IMR-90 (cell line): ENCODE measurements around the gene SUPT3H. TPM values are rescaled to one million over a fixed set of nuclear protein-coding genes. Genes with fewer than 3 reads are reported as not detected.

Experiments
- ATAC-seq: fragments of 200-7000 bp; cut with Tn5 transposase; 2 replicates; pipeline ENCODE4 v1.9.1; 2020; ENCODE audit warnings: low read depth, mild to moderate bottlenecking, moderate library complexity
- BruUV-seq: library from RNA; stranded (reverse); fragments of 400-500 nt; replicated peaks from 2 replicates; lab custom pipeline; 2021; lab: Mats Ljungman, UMichigan
- CTCF ChIA-PET: fragments of 300-600 bp; formaldehyde crosslinking; extraction: SDS; loops from one replicate; lab custom pipeline; 2021; ENCODE audit warnings: antibody characterized with exemption; lab: Yijun Ruan, JAX
- POLR2A ChIA-PET: fragments of 300-600 bp; sonication (Branson Sonifier 250); formaldehyde crosslinking; loops from one replicate; lab custom pipeline; 2022; ENCODE audit warnings: antibody characterized with exemption; ENCODE audit not compliant: unreplicated experiment; lab: Charles Lee
- DNase-seq: peaks from one replicate; pipeline ENCODE4 v3.0.0; 2013
- H2AFZ ChIP-seq: replicated peaks from 2 replicates; pipeline ENCODE3; 2013; ENCODE audit warnings: low read length, mild to moderate bottlenecking; ENCODE audit not compliant: poor library complexity
- H2AK5ac ChIP-seq: 2 replicates; pipeline ENCODE4 v1.6.1; 2013; ENCODE audit warnings: low read depth, low read length, inconsistent platforms
- H2AK9ac ChIP-seq: replicated peaks from 2 replicates; pipeline ENCODE3; 2013; ENCODE audit warnings: mild to moderate bottlenecking, low read depth, low read length, moderate library complexity; ENCODE audit not compliant: poor library complexity
- H2BK120ac ChIP-seq: 2 replicates; pipeline ENCODE4 v1.6.1; 2013; ENCODE audit warnings: low read depth, low read length, inconsistent platforms
- H2BK15ac ChIP-seq: 3 replicates; pipeline ENCODE4 v1.6.1; 2013; ENCODE audit warnings: low read depth, low read length, inconsistent platforms
- H2BK20ac ChIP-seq: 2 replicates; pipeline ENCODE4 v1.6.1; 2013; ENCODE audit warnings: low read depth, mild to moderate bottlenecking, inconsistent platforms, low read length, moderate library complexity
- H2BK5ac ChIP-seq: 2 replicates; pipeline ENCODE4 v1.6.1; 2013; ENCODE audit warnings: mild to moderate bottlenecking, low read depth, low read length, inconsistent platforms; ENCODE audit not compliant: poor library complexity, severe bottlenecking
- H3K14ac ChIP-seq: replicated peaks from 2 replicates; pipeline ENCODE4 v1.6.1; 2013; ENCODE audit warnings: low read depth, low read length, inconsistent platforms
- H3K18ac ChIP-seq: 2 replicates; pipeline ENCODE4 v1.6.1; 2013; ENCODE audit warnings: low read depth, low read length, control low read depth
- H3K23ac ChIP-seq: 2 replicates; pipeline ENCODE4 v1.6.1; 2013; ENCODE audit warnings: low read depth, low read length, inconsistent platforms
- H3K27ac ChIP-seq: 2 replicates; pipeline ENCODE4 v1.5.1; 2013; ENCODE audit warnings: mild to moderate bottlenecking, control low read depth, low read length; ENCODE audit not compliant: insufficient read depth
- H3K27me3 ChIP-seq: 2 replicates; pipeline ENCODE4 v1.6.1; 2013; ENCODE audit warnings: low read length; ENCODE audit not compliant: control insufficient read depth, insufficient read depth
- H3K36me3 ChIP-seq: 2 replicates; pipeline ENCODE4 v1.6.1; 2013; ENCODE audit warnings: low read length, mixed read lengths; ENCODE audit not compliant: control insufficient read depth, insufficient read depth
- H3K4ac ChIP-seq: 2 replicates; pipeline ENCODE4 v1.6.1; 2013; ENCODE audit warnings: low read depth, low read length, inconsistent platforms
- H3K4me1 ChIP-seq: 2 replicates; pipeline ENCODE4 v1.6.1; 2013; ENCODE audit warnings: low read length, mixed read lengths; ENCODE audit not compliant: control insufficient read depth, insufficient read depth
- H3K4me2 ChIP-seq: 2 replicates; pipeline ENCODE4 v1.6.1; 2013; ENCODE audit warnings: low read depth, mild to moderate bottlenecking, control low read depth, low read length, moderate library complexity
- H3K4me3 ChIP-seq: 2 replicates; pipeline ENCODE4 v1.5.1; 2013; ENCODE audit warnings: low read depth, mild to moderate bottlenecking, control low read depth, low read length, moderate library complexity; ENCODE audit not compliant: insufficient read depth
- H3K56ac ChIP-seq: 2 replicates; pipeline ENCODE4 v1.6.1; 2013; ENCODE audit warnings: low read length, inconsistent platforms; ENCODE audit not compliant: insufficient read depth; ENCODE audit errors: extremely low read depth
- H3K79me1 ChIP-seq, 2 experiments: 2 replicates each; pipeline ENCODE4 v1.6.1; 2013; ENCODE audit warnings: low read length in 2 of 2, inconsistent platforms in 1 of 2, low read depth in 1 of 2
- H3K9ac ChIP-seq: 2 replicates; pipeline ENCODE4 v1.6.1; 2013; ENCODE audit warnings: low read depth, low read length, control low read depth
- H3K9me1 ChIP-seq: 2 replicates; pipeline ENCODE4 v1.6.1; 2013; ENCODE audit warnings: low read length, inconsistent platforms; ENCODE audit not compliant: insufficient read depth
- H3K9me3 ChIP-seq: 2 replicates; pipeline ENCODE4 v1.6.1; 2013; ENCODE audit warnings: low read length; ENCODE audit not compliant: control insufficient read depth, insufficient read depth
- H4K20me1 ChIP-seq: 2 replicates; pipeline ENCODE4 v1.6.1; 2013; ENCODE audit warnings: low read length, inconsistent platforms; ENCODE audit not compliant: insufficient read depth
- H4K5ac ChIP-seq: 2 replicates; pipeline ENCODE4 v1.6.1; 2013; ENCODE audit warnings: mild to moderate bottlenecking, low read depth, low read length, control low read depth
- H4K8ac ChIP-seq, 2 experiments: 2 replicates each; pipeline ENCODE4 v1.6.1; 2013; ENCODE audit warnings: low read depth in 2 of 2, low read length in 2 of 2, control low read depth in 1 of 2, inconsistent platforms in 1 of 2
- H4K91ac ChIP-seq: 2 replicates; pipeline ENCODE4 v1.6.1; 2013; ENCODE audit warnings: low read depth, low read length, inconsistent platforms; ENCODE audit not compliant: insufficient read depth
- BHLHE40 ChIP-seq: fragments of 150-350 bp; IDR thresholded peaks from 2 replicates; pipeline ENCODE4 v1.6.1; 2016; ENCODE audit warnings: mild to moderate bottlenecking, low read depth, low read length
- CEBPB ChIP-seq: IDR thresholded peaks from 2 replicates; pipeline ENCODE4 v1.6.1; 2012; ENCODE audit warnings: low read depth, low read length, improper control_type of control experiment
- CHD1 ChIP-seq: IDR thresholded peaks from 2 replicates; pipeline ENCODE4 v1.6.1; 2012; ENCODE audit warnings: low read depth, low read length, improper control_type of control experiment
- ELK1 ChIP-seq: fragments of 150-350 bp; IDR thresholded peaks from 2 replicates; pipeline ENCODE4 v1.6.1; 2016; ENCODE audit warnings: low read depth, mild to moderate bottlenecking, low read length, moderate library complexity, borderline replicate concordance
- MAFK ChIP-seq: IDR thresholded peaks from 2 replicates; pipeline ENCODE4 v1.6.1; 2012; ENCODE audit warnings: low read depth, low read length, improper control_type of control experiment
- NFE2L2 ChIP-seq: fragments of 150-350 bp; IDR thresholded peaks from 2 replicates; pipeline ENCODE4 v1.6.1; 2016; ENCODE audit warnings: low read depth, mild to moderate bottlenecking, low read length
- POLR2A ChIP-seq: IDR thresholded peaks from 2 replicates; pipeline ENCODE4 v1.6.1; 2012; ENCODE audit warnings: mild to moderate bottlenecking, low read depth, low read length
- RAD21 ChIP-seq: IDR thresholded peaks from 2 replicates; pipeline ENCODE4 v1.6.1; 2012; ENCODE audit warnings: low read length, improper control_type of control experiment
- RCOR1 ChIP-seq: IDR thresholded peaks from 2 replicates; pipeline ENCODE4 v1.6.1; 2012; ENCODE audit warnings: mild to moderate bottlenecking, low read length, improper control_type of control experiment; ENCODE audit not compliant: insufficient replicate concordance
- RFX5 ChIP-seq: IDR thresholded peaks from 2 replicates; pipeline ENCODE4 v1.8.0; 2012; ENCODE audit warnings: low read depth, mild to moderate bottlenecking, low read length, moderate library complexity
- SMC3 ChIP-seq: fragments of 150-350 bp; IDR thresholded peaks from 2 replicates; pipeline ENCODE4 v1.6.1; 2016; ENCODE audit warnings: low read depth, mild to moderate bottlenecking, antibody characterized with exemption, low read length, moderate library complexity
- dilution Hi-C: fragments of 300-500 bp; cut with HindIII; formaldehyde crosslinking; loops from one replicate; pipeline ENCODE4 v1.14.3; 2018; ENCODE audit warnings: low sequenced_read_pairs; ENCODE audit not compliant: unreplicated experiment
- in situ Hi-C: fragments of 300-500 bp; cut with MboI; formaldehyde crosslinking; loops from 3 replicates; pipeline ENCODE4 v1.14.3; 2019; ENCODE audit warnings: low sequenced_read_pairs, inconsistent platforms, mixed read lengths
- intact Hi-C: fragments of 100-400 bp; cut with micrococcal nuclease; formaldehyde crosslinking; loops from 2 replicates; pipeline ENCODE4 v1.10.0; 2022
- polyA plus RNA-seq, 3 experiments: library from polyadenylated mRNA; depleted of rRNA; stranded (reverse); fragments of >200 nt; gene quantifications; 2 replicates each; pipeline ENCODE4 v1.2.3, GENCODE V29; 2012; ENCODE audit warnings: low replicate concordance in 1 of 3
- total RNA-seq: library from RNA; depleted of rRNA; stranded (reverse); fragments of >200 nt; gene quantifications from 2 replicates; pipeline ENCODE4 v1.2.3, GENCODE V29; 2012
- TF ChIP-seq, protein P1 (sequence below): fragments of 150-350 bp; IDR thresholded peaks from 2 replicates; pipeline ENCODE4 v1.6.1; 2017; ENCODE audit warnings: mild to moderate bottlenecking, antibody characterized with exemption, low read length, low read depth
- TF ChIP-seq, protein P2 (sequence below): conservative IDR thresholded peaks from 2 replicates; pipeline ENCODE4 v1.5.1; 2012; ENCODE audit warnings: mild to moderate bottlenecking, low read depth, low read length, improper control_type of control experiment

The SUPT3H gene
- total and polyA plus RNA-seq, 2 of the 4 experiments (the other 2 are of a cell fraction), result 4.5 to 5.0 TPM

DNA sequence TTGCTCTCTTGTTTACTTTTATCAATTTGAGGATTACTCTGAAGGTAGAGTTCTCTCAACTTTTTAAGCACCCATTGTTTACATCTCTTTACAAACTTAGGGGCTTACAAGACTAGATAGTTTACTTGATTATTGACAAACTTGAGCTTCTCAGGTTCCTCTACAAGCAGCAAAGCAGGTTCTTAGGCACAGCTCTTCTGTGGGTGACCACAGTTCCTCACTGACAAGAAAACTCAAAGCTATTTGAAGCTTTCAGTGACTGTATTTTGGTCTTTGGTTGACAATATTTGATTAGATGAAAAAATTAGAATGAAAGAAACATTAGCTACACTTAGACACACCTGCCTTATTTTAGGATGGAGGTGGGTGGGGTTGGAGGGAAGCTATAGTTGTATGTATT lies 376.9 kb downstream of the SUPT3H start:
- H2BK5ac ChIP-seq, result no peak overlapping the region
- H3K4me2 ChIP-seq, result no peak overlapping the region
- no peaks in the 10 kb centered on the region for H3K4me1 ChIP-seq
- H3K27me3 ChIP-seq, result no peaks in the 10 kb centered on the region
- H3K14ac ChIP-seq, result no peak overlapping the region
- in situ Hi-C loops (no loop called here), intact Hi-C loops (no loop called here), dilution Hi-C loops (no loop called here)
- no peak overlapping the region for H3K56ac ChIP-seq
- no peak overlapping the region for H2BK120ac ChIP-seq
- no peak overlapping the region for H3K4ac ChIP-seq
- no peak overlapping the region for H4K5ac ChIP-seq
- H4K20me1 ChIP-seq, result no peaks in the 10 kb centered on the region
- no peak overlapping the region for H3K4me3 ChIP-seq
- no peak overlapping the region for H2AK9ac ChIP-seq
- H2BK20ac ChIP-seq, result no peak overlapping the region
- CTCF ChIA-PET, result no interaction called here
- no peaks in the 10 kb centered on the region for H3K9me3 ChIP-seq
- H3K18ac ChIP-seq, result no peak overlapping the region
- no peaks in the 10 kb centered on the region for H3K79me1 ChIP-seq
- H2AFZ ChIP-seq, result no peak overlapping the region
- no peak overlapping the region for H3K9ac ChIP-seq
- BruUV-seq, result no TSS peak
- DNase-seq, result no peak
- H4K8ac ChIP-seq, result no peak overlapping the region
- no peak overlapping the region for H2AK5ac ChIP-seq
- POLR2A ChIA-PET, result no interaction called here
- no peak for ATAC-seq
- TF ChIP-seq, protein P1, sequence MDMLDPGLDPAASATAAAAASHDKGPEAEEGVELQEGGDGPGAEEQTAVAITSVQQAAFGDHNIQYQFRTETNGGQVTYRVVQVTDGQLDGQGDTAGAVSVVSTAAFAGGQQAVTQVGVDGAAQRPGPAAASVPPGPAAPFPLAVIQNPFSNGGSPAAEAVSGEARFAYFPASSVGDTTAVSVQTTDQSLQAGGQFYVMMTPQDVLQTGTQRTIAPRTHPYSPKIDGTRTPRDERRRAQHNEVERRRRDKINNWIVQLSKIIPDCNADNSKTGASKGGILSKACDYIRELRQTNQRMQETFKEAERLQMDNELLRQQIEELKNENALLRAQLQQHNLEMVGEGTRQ, result no peak
- TF ChIP-seq BHLHE40, result no peak
- TF ChIP-seq ELK1, result no peak
- TF ChIP-seq NFE2L2, result no peak
- no peak for TF ChIP-seq SMC3
- no peak for TF ChIP-seq CHD1
- no peak for TF ChIP-seq POLR2A
- no peak for TF ChIP-seq CEBPB
- TF ChIP-seq RAD21, result no peak
- TF ChIP-seq MAFK, result no peak
- no peak for TF ChIP-seq RCOR1
- no peak for TF ChIP-seq RFX5
- TF ChIP-seq, protein P2, sequence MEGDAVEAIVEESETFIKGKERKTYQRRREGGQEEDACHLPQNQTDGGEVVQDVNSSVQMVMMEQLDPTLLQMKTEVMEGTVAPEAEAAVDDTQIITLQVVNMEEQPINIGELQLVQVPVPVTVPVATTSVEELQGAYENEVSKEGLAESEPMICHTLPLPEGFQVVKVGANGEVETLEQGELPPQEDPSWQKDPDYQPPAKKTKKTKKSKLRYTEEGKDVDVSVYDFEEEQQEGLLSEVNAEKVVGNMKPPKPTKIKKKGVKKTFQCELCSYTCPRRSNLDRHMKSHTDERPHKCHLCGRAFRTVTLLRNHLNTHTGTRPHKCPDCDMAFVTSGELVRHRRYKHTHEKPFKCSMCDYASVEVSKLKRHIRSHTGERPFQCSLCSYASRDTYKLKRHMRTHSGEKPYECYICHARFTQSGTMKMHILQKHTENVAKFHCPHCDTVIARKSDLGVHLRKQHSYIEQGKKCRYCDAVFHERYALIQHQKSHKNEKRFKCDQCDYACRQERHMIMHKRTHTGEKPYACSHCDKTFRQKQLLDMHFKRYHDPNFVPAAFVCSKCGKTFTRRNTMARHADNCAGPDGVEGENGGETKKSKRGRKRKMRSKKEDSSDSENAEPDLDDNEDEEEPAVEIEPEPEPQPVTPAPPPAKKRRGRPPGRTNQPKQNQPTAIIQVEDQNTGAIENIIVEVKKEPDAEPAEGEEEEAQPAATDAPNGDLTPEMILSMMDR, result no peak
- H3K9me1 ChIP-seq, result no peaks in the 10 kb centered on the region
- no peaks in the 10 kb centered on the region for H3K36me3 ChIP-seq
- no peak overlapping the region for H4K91ac ChIP-seq
- no peak overlapping the region for H3K23ac ChIP-seq
- H3K27ac ChIP-seq, result no peak overlapping the region
- H2BK15ac ChIP-seq, result no peak overlapping the region
